GF-D8 (cell line): Measurements from ENCODE around the gene OR8G1.

Source experiments
- DNase-seq: peaks from one replicate; lab custom pipeline; 2025; lab: John Stamatoyannopoulos, UW

The OR8G1 gene

GRCh38 chr11:124240621-124241397 lies at the start of gene OR8G1:
Gene OR8G1, plus strand, starts transcription at chr11:124241095. Its CDS starts 8,581 bp downstream, at chr11:124249676.
- DNase-seq = no peak

- DNase-seq = no peak
These were observed 47.5 kb upstream of the OR8G1 start for GRCh38 chr11:124193221-124194010.

- DNase-seq = no peak
These were observed 46.4 kb upstream of the OR8G1 start for GRCh38 chr11:124194293-124195188.

GRCh38 chr11:124195189-124195734 lies 45.6 kb upstream of the OR8G1 start:
- DNase-seq = peak; percentile 52

- no peak for DNase-seq
These were observed 42.9 kb upstream of the OR8G1 start for GRCh38 chr11:124197999-124198398.

- no peak for DNase-seq
These were observed 42.0 kb upstream of the OR8G1 start for GRCh38 chr11:124198897-124199296.

GRCh38 chr11:124199702-124200101 lies 41.2 kb upstream of the OR8G1 start:
- no peak for DNase-seq

- no peak for DNase-seq
These were observed 40.2 kb upstream of the OR8G1 start for GRCh38 chr11:124200671-124201070.

GRCh38 chr11:124202951-124203350 lies 37.9 kb upstream of the OR8G1 start:
- DNase-seq = no peak

- no peak for DNase-seq
These were observed 36.9 kb upstream of the OR8G1 start for GRCh38 chr11:124204008-124204407.

GRCh38 chr11:124207102-124207792 lies 33.6 kb upstream of the OR8G1 start:
- peak; percentile 65 for DNase-seq

GRCh38 chr11:124209824-124210357 lies 31.0 kb upstream of the OR8G1 start:
- no peak for DNase-seq

GRCh38 chr11:124210421-124210820 lies 30.5 kb upstream of the OR8G1 start:
- no peak for DNase-seq

- DNase-seq = no peak
These were observed 29.6 kb upstream of the OR8G1 start for GRCh38 chr11:124211321-124211720.

- no peak for DNase-seq
These were observed 26.9 kb upstream of the OR8G1 start for GRCh38 chr11:124214027-124214426.

- no peak for DNase-seq
These were observed 21.8 kb upstream of the OR8G1 start for GRCh38 chr11:124219126-124219525.

GRCh38 chr11:124222407-124222806 lies 18.5 kb upstream of the OR8G1 start:
- no peak for DNase-seq

- DNase-seq = peak; percentile 99
These were observed 16.1 kb upstream of the OR8G1 start for GRCh38 chr11:124224618-124225423.

- DNase-seq = no peak
These were observed 15.4 kb upstream of the OR8G1 start for GRCh38 chr11:124225471-124225870.

GRCh38 chr11:124233376-124233775 lies 7.5 kb upstream of the OR8G1 start:
- no peak for DNase-seq
